Measurements from ENCODE around the gene TMEM123. TPM values are rescaled to one million over a fixed set of nuclear protein-coding genes. Genes with fewer than 3 reads are reported as not detected.

TMEM123 gene
- total and polyA plus RNA-seq, 2 of the 4 experiments (the other 2 are of a cell fraction): 96.9 to 127 TPM

DNA sequence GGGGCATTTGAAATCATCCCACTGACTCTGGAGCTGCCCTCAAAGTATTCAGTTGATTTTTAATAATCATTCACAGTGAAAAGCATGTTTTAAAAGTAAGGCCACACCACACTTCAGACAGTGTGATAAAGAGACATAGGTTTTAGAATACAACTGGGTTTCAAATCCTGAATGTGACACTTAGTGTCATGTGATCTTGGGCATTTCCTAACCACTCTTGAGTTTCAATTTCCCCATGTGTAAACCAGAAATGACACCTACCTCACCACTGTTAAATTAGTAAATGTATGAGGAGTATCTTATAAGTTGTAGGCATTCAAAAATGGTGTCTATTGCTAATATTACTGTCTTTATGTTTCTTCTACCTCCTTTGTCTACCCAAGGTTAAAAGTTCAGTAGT is 5.4 kb downstream of the TMEM123 start:
- intact Hi-C loops (cut with micrococcal nuclease) (no loop called here), dilution Hi-C loops (cut with HindIII; ENCODE audit: low sequenced_read_pairs, unreplicated experiment) (no loop called here), in situ Hi-C loops (cut with MboI; ENCODE audit: low sequenced_read_pairs) (no loop called here)
- Histone ChIP-seq H3K9ac (ENCODE audit: low read depth, low read length) (no peak overlapping the region), H2AK5ac (ENCODE audit: low read depth, low read length) (no peak overlapping the region), H3K4ac (ENCODE audit: low read depth, low read length) (peak overlapping the region; percentile 2; the same call in 1 of the 2 replicates), H2BK120ac (ENCODE audit: low read depth, low read length) (peak overlapping the region; percentile 50), H4K20me1 (ENCODE audit: insufficient read depth, low read length) (peaks cover 9% of the 10 kb centered on the region; the same call in 1 of the 2 replicates), H4K91ac (ENCODE audit: insufficient read depth, low read depth, low read length) (no peak overlapping the region), H3K18ac (ENCODE audit: low read depth, low read length) (peak overlapping the region; percentile 8; the same call in 1 of the 2 replicates), H3K27ac (ENCODE audit: insufficient read depth, low read length) (no peak overlapping the region), H2AK9ac (replicated peaks; ENCODE audit: low read depth, low read length, poor library complexity) (no peak overlapping the region), H3K27me3 (ENCODE audit: control insufficient read depth, insufficient read depth, low read length) (no peaks in the 10 kb centered on the region), H3K4me2 (ENCODE audit: low read depth, low read length) (no peak overlapping the region), H3K14ac (replicated peaks; ENCODE audit: low read depth, low read length) (peak overlapping the region; percentile 42), H3K36me3 (ENCODE audit: control insufficient read depth, insufficient read depth, low read length) (peaks cover 3% of the 10 kb centered on the region), H4K5ac (ENCODE audit: low read depth, low read length) (no peak overlapping the region; the same call in 1 of the 2 replicates), H3K79me1 (ENCODE audit: low read depth in 1 of 2, low read length in 2 of 2) (peaks cover 20 to 49% of the 10 kb centered on the region in 2 experiments), H2AFZ (replicated peaks; ENCODE audit: low read length, poor library complexity) (no peak overlapping the region), H3K9me1 (ENCODE audit: insufficient read depth, low read length) (0 out of 2 replicates have a peak, but pooled peaks cover 3% of the 10 kb centered on the region), H2BK20ac (ENCODE audit: low read depth, low read length) (peak overlapping the region; percentile 59), H2BK5ac (ENCODE audit: low read depth, low read length, poor library complexity, severe bottlenecking) (peak overlapping the region; percentile 77), H3K9me3 (ENCODE audit: control insufficient read depth, insufficient read depth, low read length) (no peaks in the 10 kb centered on the region), H3K4me3 (ENCODE audit: insufficient read depth, low read depth, low read length) (no peak overlapping the region), H3K4me1 (ENCODE audit: control insufficient read depth, insufficient read depth, low read length) (peaks cover 12% of the 10 kb centered on the region), H4K8ac (ENCODE audit: low read depth in 2 of 2, low read length in 2 of 2) (peak overlapping the region in 1 of 2 experiments; percentile 17; a peak in 1 of 4 replicates), H3K56ac (ENCODE audit: extremely low read depth, insufficient read depth, low read length) (no peak overlapping the region), H3K23ac (ENCODE audit: low read depth, low read length) (peak overlapping the region; percentile 10; the same call in 1 of the 2 replicates), H2BK15ac (ENCODE audit: low read depth, low read length) (peak overlapping the region; percentile 33; the same call in 1 of the 3 replicates)
- TF ChIP-seq, protein P1, sequence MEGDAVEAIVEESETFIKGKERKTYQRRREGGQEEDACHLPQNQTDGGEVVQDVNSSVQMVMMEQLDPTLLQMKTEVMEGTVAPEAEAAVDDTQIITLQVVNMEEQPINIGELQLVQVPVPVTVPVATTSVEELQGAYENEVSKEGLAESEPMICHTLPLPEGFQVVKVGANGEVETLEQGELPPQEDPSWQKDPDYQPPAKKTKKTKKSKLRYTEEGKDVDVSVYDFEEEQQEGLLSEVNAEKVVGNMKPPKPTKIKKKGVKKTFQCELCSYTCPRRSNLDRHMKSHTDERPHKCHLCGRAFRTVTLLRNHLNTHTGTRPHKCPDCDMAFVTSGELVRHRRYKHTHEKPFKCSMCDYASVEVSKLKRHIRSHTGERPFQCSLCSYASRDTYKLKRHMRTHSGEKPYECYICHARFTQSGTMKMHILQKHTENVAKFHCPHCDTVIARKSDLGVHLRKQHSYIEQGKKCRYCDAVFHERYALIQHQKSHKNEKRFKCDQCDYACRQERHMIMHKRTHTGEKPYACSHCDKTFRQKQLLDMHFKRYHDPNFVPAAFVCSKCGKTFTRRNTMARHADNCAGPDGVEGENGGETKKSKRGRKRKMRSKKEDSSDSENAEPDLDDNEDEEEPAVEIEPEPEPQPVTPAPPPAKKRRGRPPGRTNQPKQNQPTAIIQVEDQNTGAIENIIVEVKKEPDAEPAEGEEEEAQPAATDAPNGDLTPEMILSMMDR (conservative IDR thresholded peaks at IDR 0.05; ENCODE audit: low read depth, low read length): no peak
- TF ChIP-seq BHLHE40 (IDR thresholded peaks at IDR 0.05; ENCODE audit: low read depth, low read length) (no peak), POLR2A (IDR thresholded peaks at IDR 0.05; ENCODE audit: low read depth, low read length) (no peak), SMC3 (IDR thresholded peaks at IDR 0.05; ENCODE audit: low read depth, low read length) (no peak), MAFK (IDR thresholded peaks at IDR 0.05; ENCODE audit: low read depth, low read length) (no peak), CEBPB (IDR thresholded peaks at IDR 0.05; ENCODE audit: low read depth, low read length) (no peak), CHD1 (IDR thresholded peaks at IDR 0.05; ENCODE audit: low read depth, low read length) (no peak), RCOR1 (IDR thresholded peaks at IDR 0.05; ENCODE audit: insufficient replicate concordance, low read length) (no peak), NFE2L2 (IDR thresholded peaks at IDR 0.05; ENCODE audit: low read depth, low read length) (no peak), RFX5 (IDR thresholded peaks at IDR 0.05; ENCODE audit: low read depth, low read length) (no peak), RAD21 (IDR thresholded peaks at IDR 0.05; ENCODE audit: low read length) (no peak), MXI1 (IDR thresholded peaks at IDR 0.05; ENCODE audit: borderline replicate concordance, low read depth, low read length) (no peak), FOS (IDR thresholded peaks at IDR 0.05; ENCODE audit: low read depth, low read length) (no peak), MAZ (IDR thresholded peaks at IDR 0.05; ENCODE audit: borderline replicate concordance, low read depth, low read length) (no peak)
- TF ChIP-seq, protein P2, sequence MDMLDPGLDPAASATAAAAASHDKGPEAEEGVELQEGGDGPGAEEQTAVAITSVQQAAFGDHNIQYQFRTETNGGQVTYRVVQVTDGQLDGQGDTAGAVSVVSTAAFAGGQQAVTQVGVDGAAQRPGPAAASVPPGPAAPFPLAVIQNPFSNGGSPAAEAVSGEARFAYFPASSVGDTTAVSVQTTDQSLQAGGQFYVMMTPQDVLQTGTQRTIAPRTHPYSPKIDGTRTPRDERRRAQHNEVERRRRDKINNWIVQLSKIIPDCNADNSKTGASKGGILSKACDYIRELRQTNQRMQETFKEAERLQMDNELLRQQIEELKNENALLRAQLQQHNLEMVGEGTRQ (IDR thresholded peaks at IDR 0.05; ENCODE audit: low read depth, low read length): no peak
- TF ChIP-seq, protein P3, sequence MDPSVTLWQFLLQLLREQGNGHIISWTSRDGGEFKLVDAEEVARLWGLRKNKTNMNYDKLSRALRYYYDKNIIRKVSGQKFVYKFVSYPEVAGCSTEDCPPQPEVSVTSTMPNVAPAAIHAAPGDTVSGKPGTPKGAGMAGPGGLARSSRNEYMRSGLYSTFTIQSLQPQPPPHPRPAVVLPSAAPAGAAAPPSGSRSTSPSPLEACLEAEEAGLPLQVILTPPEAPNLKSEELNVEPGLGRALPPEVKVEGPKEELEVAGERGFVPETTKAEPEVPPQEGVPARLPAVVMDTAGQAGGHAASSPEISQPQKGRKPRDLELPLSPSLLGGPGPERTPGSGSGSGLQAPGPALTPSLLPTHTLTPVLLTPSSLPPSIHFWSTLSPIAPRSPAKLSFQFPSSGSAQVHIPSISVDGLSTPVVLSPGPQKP (IDR thresholded peaks at IDR 0.05; ENCODE audit: borderline replicate concordance, low read depth, low read length): no peak
- no peak for ATAC-seq (ENCODE audit: low read depth)
- ChIA-PET CTCF (no interaction called here), POLR2A (ENCODE audit: unreplicated experiment) (no interaction called here)
- DNase-seq: no peak
- no TSS peak for BruUV-seq (replicated peaks)
